A549 (cell line): ENCODE results near the gene STIMATE. TPM values are rescaled to one million over a fixed set of nuclear protein-coding genes. Genes with fewer than 3 reads are reported as not detected.

Source experiments
- ATAC-seq, 2 experiments: fragments of 200-7000 bp in 1 of 2; fragments of >200 bp in 1 of 2; cut with Nextera tagmentation in 1 of 2; cut with Tn5 transposase in 1 of 2; 3 replicates each; pipeline versions ENCODE4 v1.8.0 to v1.9.1; 2018 to 2020; ENCODE audit warnings: mild to moderate bottlenecking in 1 of 2, moderate library complexity in 1 of 2
- CTCF ChIA-PET: fragments of 300-600 bp; sonication (Branson Sonifier 250); formaldehyde crosslinking; extraction: SDS; loops from one replicate; lab custom pipeline; 2021; ENCODE audit warnings: antibody characterized with exemption, inconsistent platforms; lab: Yijun Ruan, JAX
- POLR2A ChIA-PET: fragments of 350-600 bp; formaldehyde crosslinking; extraction: SDS; loops from one replicate; lab custom pipeline; 2021; ENCODE audit warnings: antibody characterized with exemption, inconsistent platforms; lab: Yijun Ruan, JAX
- DNase-seq, 2 experiments: peaks; one replicate each; pipeline versions ENCODE4 v3.0.0 to v3.0.0-alpha.2; 2011 to 2016; ENCODE audit warnings: low read depth in 1 of 2, low spot score in 1 of 2
- FAIRE-seq: peaks from 2 replicates; lab custom pipeline; 2011; peaks lifted over from hg19 to GRCh38; lab: Jason Lieb, UNC
- H3K27ac ChIP-seq, 2 experiments: fragments of >200 bp; sonication (Bioruptor Twin); formaldehyde crosslinking; 3 replicates each; pipeline ENCODE4 v1.5.1; 2016 to 2017
- H3K4me1 ChIP-seq: fragments of >200 bp; sonication (Bioruptor Twin); formaldehyde crosslinking; 3 replicates; pipeline ENCODE4 v1.6.1; 2016
- H3K4me2 ChIP-seq: fragments of >200 bp; sonication (Bioruptor Twin); formaldehyde crosslinking; 3 replicates; pipeline ENCODE4 v1.6.1; 2016
- H3K4me3 ChIP-seq: fragments of >200 bp; sonication (Bioruptor Twin); formaldehyde crosslinking; 3 replicates; pipeline ENCODE4 v1.5.1; 2016
- H3K9me3 ChIP-seq: fragments of >200 bp; sonication (Bioruptor Twin); formaldehyde crosslinking; 3 replicates; pipeline ENCODE4 v1.6.1; 2016
- CEBPB ChIP-seq, 2 experiments: fragments of >200 bp in 1 of 2; sonication (Bioruptor Twin) in 1 of 2; formaldehyde crosslinking in 1 of 2; IDR thresholded peaks; 2 replicates each; pipeline ENCODE4 v1.6.1; 2012 to 2016
- CTCF ChIP-seq: fragments of >200 bp; sonication (Bioruptor Twin); formaldehyde crosslinking; IDR thresholded peaks from 3 replicates; pipeline ENCODE4 v1.5.1; 2016
- E2F6 ChIP-seq: IDR thresholded peaks from 2 replicates; pipeline ENCODE4 v1.6.1; 2012; ENCODE audit warnings: low read depth, borderline replicate concordance
- GATA3 ChIP-seq: IDR thresholded peaks from 2 replicates; pipeline ENCODE4 v1.6.1; 2012; ENCODE audit warnings: borderline replicate concordance
- HMGXB4 ChIP-seq: fragments of 250-450 bp; sonication (Bioruptor Pico); IDR thresholded peaks from 2 replicates; pipeline ENCODE4 v1.5.0; 2021; ENCODE audit warnings: mild to moderate bottlenecking, moderate library complexity, borderline replicate concordance
- MAZ ChIP-seq: fragments of 150-350 bp; IDR thresholded peaks from 2 replicates; pipeline ENCODE4 v1.6.1; 2014; ENCODE audit warnings: antibody characterized with exemption, low read depth, low read length, borderline replicate concordance
- RAD21 ChIP-seq, 2 experiments: fragments of >200 bp in 1 of 2; sonication (Bioruptor Twin) in 1 of 2; formaldehyde crosslinking in 1 of 2; IDR thresholded peaks in 1 of 2; conservative IDR thresholded peaks in 1 of 2; 2 replicates in 1 of 2; 3 replicates in 1 of 2; pipeline ENCODE4 v1.6.1; 2012 to 2018; ENCODE audit warnings: inconsistent platforms in 1 of 2
- WGBS: methylation state at CpG from one replicate; pipeline ENCODE4 v1.1.6; 2017; ENCODE audit errors: missing lambda C conversion rate; 5-methylcytosine and 5-hydroxymethylcytosine counted together
- polyA plus RNA-seq, 4 experiments: library from polyadenylated mRNA; depleted of rRNA in 3 of 4; stranded (reverse); fragments of >200 nt; fragmentation: RNase III in 1 of 4; extraction: RNeasy Plus Mini Kit Qiagen cat#74134 plus additional on column Dnase treatment in 1 of 4; gene quantifications; 2 replicates in 3 of 4; 3 replicates in 1 of 4; pipeline ENCODE4 v1.2.3, GENCODE V29; 2011 to 2017
- small RNA-seq, 6 experiments: library from RNA; depleted of rRNA; stranded (forward); fragments of <200 nt; gene quantifications; one replicate each; pipeline ENCODE3, GENCODE V24; 2012

STIMATE gene
- polyA plus RNA-seq, 2 of the 4 experiments (the other 2 are of a cell fraction), result 5.2 to 5.5 TPM

GRCh38 chr3:52787672-52788625 lies 109.4 kb downstream of the STIMATE start:
- ATAC-seq (no peak), FAIRE-seq (no peak), DNase-seq (no peak)
- Histone ChIP-seq H3K4me1 (no peaks in the 10 kb centered on the region), H3K4me3 (no peak overlapping the region), H3K9me3 (no peaks in the 10 kb centered on the region), H3K4me2 (no peak overlapping the region), H3K27ac (no peak overlapping the region)
- 72% methylated on average over 15 of the region's 17 CpGs for WGBS
- ChIA-PET POLR2A (no interaction called here), CTCF (interaction anchor here (0.8 to 1.8 kb wide), 3 partner anchors 9 to 28 kb away, joined by 3 to 4 read pairs (median 4); no protein-coding TSS in a partner anchor)
- no peak for TF ChIP-seq RAD21 (conservative IDR thresholded peaks at IDR 0.05 in 1 of 2, IDR thresholded peaks at IDR 0.05 in 1 of 2)
- no peak for TF ChIP-seq CEBPB (IDR thresholded peaks at IDR 0.05)
- TF ChIP-seq HMGXB4, result no peak
- TF ChIP-seq MAZ, result no peak

- POLR2A ChIA-PET, result no interaction called here
- CTCF ChIA-PET, result interaction anchor here (0.6 to 1.8 kb wide), 4 partner anchors 8 to 268 kb away, joined by 3 to 4 read pairs (median 4); no protein-coding TSS in a partner anchor
Measured at GRCh38 chr3:52787246-52787645, 110.1 kb downstream of the STIMATE start.

More at GRCh38 chr3:52787246-52787645, 110.1 kb downstream of the STIMATE start:
- ATAC-seq (no peak; a peak in 1 of 6 replicates), FAIRE-seq (no peak)
- H3K4me1 ChIP-seq, result no peaks in the 10 kb centered on the region
- H3K4me2 ChIP-seq, result no peak overlapping the region
- WGBS, result 86% methylated on average over 8 of the region's 11 CpGs
- no peak overlapping the region for H3K27ac ChIP-seq
- no peak overlapping the region for H3K4me3 ChIP-seq
- TF ChIP-seq GATA3, result no peak
- TF ChIP-seq E2F6, result no peak
- no peak for TF ChIP-seq CTCF
- TF ChIP-seq, all 56 proteins: peak for 0
- H3K9me3 ChIP-seq, result no peaks in the 10 kb centered on the region
- DNase-seq, result no peak

Small RNAs within 50 kb of the gene (small RNA-seq; reads per million reads assigned to genes)
- gene MIR8064, result 0 reads per million in 6 experiments
- gene MUSTN1, result 0 reads per million in 6 experiments

Other genes starting within 250 kb of the STIMATE start
- 21.6 and 24.9 TPM in 2 replicates for gene PBRM1, start 211.6 kb downstream of the STIMATE start, polyA plus RNA-seq (2011; rRNA removed)
- gene PBRM1, start 211.6 kb downstream of the STIMATE start, polyA plus RNA-seq (2017; fragmentation: RNase III; extraction: RNeasy Plus Mini Kit Qiagen cat#74134 plus additional on column Dnase treatment), result 15.0 to 16.7 TPM (median 15.4 TPM) in 3 replicates
- 125 and 139 TPM in 2 replicates for gene GNL3, start 211.5 kb downstream of the STIMATE start, polyA plus RNA-seq (2011; rRNA removed)
- 123 to 146 TPM (median 125 TPM) in 3 replicates for gene GNL3, start 211.5 kb downstream of the STIMATE start, polyA plus RNA-seq (2017; fragmentation: RNase III; extraction: RNeasy Plus Mini Kit Qiagen cat#74134 plus additional on column Dnase treatment)
- 58.5 and 74.9 TPM in 2 replicates for gene GLT8D1, start 191.8 kb downstream of the STIMATE start, polyA plus RNA-seq (2011; rRNA removed)
- gene GLT8D1, start 191.8 kb downstream of the STIMATE start, polyA plus RNA-seq (2017; fragmentation: RNase III; extraction: RNeasy Plus Mini Kit Qiagen cat#74134 plus additional on column Dnase treatment), result 37.3 to 40.2 TPM (median 37.8 TPM) in 3 replicates
- 140 and 180 TPM in 2 replicates for gene SPCS1, start 191.4 kb downstream of the STIMATE start, polyA plus RNA-seq (2011; rRNA removed)
- 181 to 184 TPM (median 183 TPM) in 3 replicates for gene SPCS1, start 191.4 kb downstream of the STIMATE start, polyA plus RNA-seq (2017; fragmentation: RNase III; extraction: RNeasy Plus Mini Kit Qiagen cat#74134 plus additional on column Dnase treatment)
- 19.4 and 20.2 TPM in 2 replicates for gene NEK4, start 126.6 kb downstream of the STIMATE start, polyA plus RNA-seq (2011; rRNA removed)
- 11.4 to 12.1 TPM (median 11.4 TPM) in 3 replicates for gene NEK4, start 126.6 kb downstream of the STIMATE start, polyA plus RNA-seq (2017; fragmentation: RNase III; extraction: RNeasy Plus Mini Kit Qiagen cat#74134 plus additional on column Dnase treatment)
- not detected in 2 replicates for gene ITIH1, start 119.9 kb downstream of the STIMATE start, polyA plus RNA-seq (2011; rRNA removed)
- gene ITIH1, start 119.9 kb downstream of the STIMATE start, polyA plus RNA-seq (2017; fragmentation: RNase III; extraction: RNeasy Plus Mini Kit Qiagen cat#74134 plus additional on column Dnase treatment), result not detected in 3 replicates
- gene ITIH3, start 102.8 kb downstream of the STIMATE start, polyA plus RNA-seq (2011; rRNA removed), result 0.09 TPM in 1 of 2 replicates, not detected in the other
- 0.04 TPM in 1 of 3 replicates, not detected in the others for gene ITIH3, start 102.8 kb downstream of the STIMATE start, polyA plus RNA-seq (2017; fragmentation: RNase III; extraction: RNeasy Plus Mini Kit Qiagen cat#74134 plus additional on column Dnase treatment)
- 0.79 and 0.88 TPM in 2 replicates for gene ITIH4, start 66.9 kb downstream of the STIMATE start, polyA plus RNA-seq (2011; rRNA removed)
- 0.79 to 1.3 TPM (median 0.89 TPM) in 3 replicates for gene ITIH4, start 66.9 kb downstream of the STIMATE start, polyA plus RNA-seq (2017; fragmentation: RNase III; extraction: RNeasy Plus Mini Kit Qiagen cat#74134 plus additional on column Dnase treatment)
- not detected in 2 replicates for gene MUSTN1, start 62.5 kb downstream of the STIMATE start, polyA plus RNA-seq (2011; rRNA removed)
- not detected in 3 replicates for gene MUSTN1, start 62.5 kb downstream of the STIMATE start, polyA plus RNA-seq (2017; fragmentation: RNase III; extraction: RNeasy Plus Mini Kit Qiagen cat#74134 plus additional on column Dnase treatment)
- gene SFMBT1, start 148.5 kb upstream of the STIMATE start, polyA plus RNA-seq (2011; rRNA removed), result 9.6 and 9.9 TPM in 2 replicates
- 7.0 to 7.2 TPM (median 7.1 TPM) in 3 replicates for gene SFMBT1, start 148.5 kb upstream of the STIMATE start, polyA plus RNA-seq (2017; fragmentation: RNase III; extraction: RNeasy Plus Mini Kit Qiagen cat#74134 plus additional on column Dnase treatment)
- 31.6 and 33.6 TPM in 2 replicates for gene RFT1, start 232.9 kb upstream of the STIMATE start, polyA plus RNA-seq (2011; rRNA removed)
- gene RFT1, start 232.9 kb upstream of the STIMATE start, polyA plus RNA-seq (2017; fragmentation: RNase III; extraction: RNeasy Plus Mini Kit Qiagen cat#74134 plus additional on column Dnase treatment), result 15.6 to 18.5 TPM (median 15.8 TPM) in 3 replicates